Measurements from ENCODE around the gene OXNAD1. TPM values are rescaled to one million over a fixed set of nuclear protein-coding genes. Genes with fewer than 3 reads are reported as not detected.

Gene OXNAD1
- total and polyA plus RNA-seq, 7 donors, result 11.3 to 23.1 (median 14.4) TPM

GRCh38 chr3:16336825-16337224, 71.8 kb downstream of the OXNAD1 start:
- intact Hi-C loops (cut with DNase I), result no loop called here
- Histone ChIP-seq H3K27me3 (no peaks in the 10 kb centered on the region), H3K9me3 (no peaks in the 10 kb centered on the region), H3K27ac (peak overlapping the region in 1 of 4 donors; percentile 83), H3K36me3 (no peaks in the 10 kb centered on the region), H3K4me1 (no peaks in the 10 kb centered on the region), H3K4me3 (no peak overlapping the region)
- TF ChIP-seq POLR2A (IDR thresholded peaks at IDR 0.05) (no peak), CTCF (IDR thresholded peaks at IDR 0.05) (no peak), POLR2AphosphoS5 (IDR thresholded peaks at IDR 0.05) (no peak), EP300 (IDR thresholded peaks at IDR 0.05) (no peak)
- no peak for DNase-seq
- WGBS, 2 donors, result 92 to 95% methylated on average over 6 of the region's 6 CpGs

- H3K9me3 ChIP-seq, result no peaks in the 10 kb centered on the region
- 64 to 84% methylated on average over 15 of the region's 15 CpGs for WGBS, 2 donors
- no peak for DNase-seq
- intact Hi-C loops (cut with DNase I), result no loop called here
- TF ChIP-seq POLR2A (IDR thresholded peaks at IDR 0.05) (no peak), CTCF (IDR thresholded peaks at IDR 0.05) (no peak), POLR2AphosphoS5 (IDR thresholded peaks at IDR 0.05) (no peak), EP300 (IDR thresholded peaks at IDR 0.05) (no peak)
- H3K36me3 ChIP-seq, result no peaks in the 10 kb centered on the region
- H3K27ac ChIP-seq, result peak overlapping the region in 1 of 4 donors; percentile 83
- no peaks in the 10 kb centered on the region for H3K4me1 ChIP-seq
- no peaks in the 10 kb centered on the region for H3K27me3 ChIP-seq
- no peak overlapping the region for H3K4me3 ChIP-seq
Measured at GRCh38 chr3:16337856-16338540, 73.0 kb downstream of the OXNAD1 start.

GRCh38 chr3:16338999-16339398, 74.0 kb downstream of the OXNAD1 start:
- Histone ChIP-seq H3K9me3 (no peaks in the 10 kb centered on the region), H3K27me3 (no peaks in the 10 kb centered on the region), H3K4me3 (no peak overlapping the region), H3K27ac (peak overlapping the region in 1 of 4 donors; percentile 83), H3K36me3 (no peaks in the 10 kb centered on the region), H3K4me1 (no peaks in the 10 kb centered on the region)
- no peak for TF ChIP-seq POLR2AphosphoS5 (IDR thresholded peaks at IDR 0.05)
- TF ChIP-seq CTCF (IDR thresholded peaks at IDR 0.05), result no peak
- no peak for TF ChIP-seq EP300 (IDR thresholded peaks at IDR 0.05)
- no peak for TF ChIP-seq POLR2A (IDR thresholded peaks at IDR 0.05)
- whole genome bisulfite sequencing, 2 donors, result 60 to 80% methylated on average over 1 of the region's 1 CpG
- intact Hi-C loops (cut with DNase I), result no loop called here
- no peak for DNase-seq

GRCh38 chr3:16343101-16343500, 78.1 kb downstream of the OXNAD1 start:
- Histone ChIP-seq H3K27ac (no peak overlapping the region), H3K4me1 (no peaks in the 10 kb centered on the region), H3K9me3 (no peaks in the 10 kb centered on the region), H3K27me3 (no peaks in the 10 kb centered on the region), H3K36me3 (peaks cover 0 to 4% (median 0%) of the 10 kb centered on the region in 4 donors), H3K4me3 (no peak overlapping the region)
- no peak for DNase-seq
- 98% methylated on average over 1 of the region's 1 CpG for WGBS, 2 donors
- TF ChIP-seq EP300 (IDR thresholded peaks at IDR 0.05) (no peak), POLR2A (IDR thresholded peaks at IDR 0.05) (no peak), CTCF (IDR thresholded peaks at IDR 0.05) (no peak), POLR2AphosphoS5 (IDR thresholded peaks at IDR 0.05) (no peak)
- intact Hi-C loops (cut with DNase I), result no loop called here
